HG03520 (cell line): ENCODE data around the gene SLC25A29.

Source experiments
- ATAC-seq: cut with Tn5 transposase; IDR thresholded peaks from one replicate; pipeline ENCODE4 v1.9.1; 2021; ENCODE audit warnings: mild to moderate bottlenecking, moderate library complexity; ENCODE audit not compliant: unreplicated experiment

SLC25A29 gene

DNA sequence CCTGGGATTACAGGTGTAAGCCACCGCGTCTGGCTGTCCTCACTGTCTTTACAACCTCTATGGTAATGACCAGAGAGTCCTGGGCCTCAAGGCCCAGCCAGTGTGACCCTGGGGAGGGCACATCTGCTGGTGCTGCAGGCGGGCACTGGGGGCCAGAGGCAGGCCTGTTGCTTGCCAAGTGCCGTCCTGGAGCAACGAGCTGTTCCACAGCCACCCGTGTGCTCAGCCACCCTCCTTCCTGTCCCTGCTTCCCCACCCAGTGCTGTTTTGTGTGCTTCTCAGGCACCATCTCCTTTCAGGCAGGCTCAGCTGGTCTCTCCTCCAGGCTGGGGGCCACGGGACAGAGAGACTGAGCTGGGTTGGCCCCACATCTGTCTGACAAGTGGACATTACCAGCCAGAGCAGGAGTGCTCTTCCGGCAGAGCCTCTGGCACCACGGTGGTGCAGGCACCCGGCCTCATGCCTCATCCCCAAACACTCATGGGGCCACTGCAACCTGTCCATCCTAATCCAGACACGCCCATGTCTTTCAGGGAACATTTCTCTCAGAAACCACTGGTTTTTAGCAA lies 25.9 kb upstream of the SLC25A29 start:
- ATAC-seq = no peak

DNA sequence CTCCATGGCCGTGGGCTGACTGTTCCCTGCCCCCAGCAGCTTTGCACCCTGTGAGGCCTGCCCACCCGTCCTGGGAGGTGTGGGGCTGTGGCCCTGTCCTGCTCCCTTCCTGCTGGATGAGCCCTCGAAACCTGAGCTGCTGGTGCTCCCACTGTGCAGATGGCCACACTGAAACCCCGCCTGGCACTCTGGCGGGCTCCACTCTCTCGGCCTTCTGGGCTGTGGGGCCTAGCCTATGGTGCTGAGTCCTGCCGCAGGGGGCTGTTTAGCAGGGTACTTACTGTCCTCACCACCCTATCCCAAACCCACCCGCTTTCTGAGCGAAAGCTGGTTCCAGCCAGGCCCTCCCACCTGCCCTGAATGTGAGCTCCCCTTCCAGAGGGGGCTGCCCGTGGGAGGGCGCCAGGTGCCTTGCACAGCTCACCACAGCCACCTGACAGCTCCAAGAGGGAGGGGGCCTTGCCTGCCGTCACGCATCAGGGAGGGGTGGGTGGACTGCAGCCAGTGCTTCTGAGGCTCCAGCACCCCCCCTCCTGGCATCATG lies 24.2 kb upstream of the SLC25A29 start:
- ATAC-seq = no peak

DNA sequence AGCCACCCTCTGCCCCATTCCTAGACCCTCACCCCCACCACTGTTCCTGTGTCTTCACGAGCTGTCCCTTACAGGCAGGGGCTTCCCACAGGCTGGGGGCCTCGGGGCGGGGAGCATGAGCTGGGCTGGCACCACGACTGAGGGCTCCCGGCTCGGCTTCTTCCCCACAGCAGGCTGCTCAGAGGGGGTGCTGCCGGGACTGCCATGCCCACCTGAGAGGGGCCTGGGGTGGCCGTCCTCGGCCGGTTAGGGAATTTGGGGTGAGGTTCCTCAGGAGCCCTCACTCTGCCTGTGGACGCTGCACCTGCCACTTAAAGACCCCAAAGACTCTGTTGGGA lies 23.7 kb upstream of the SLC25A29 start:
- ATAC-seq = no peak

DNA sequence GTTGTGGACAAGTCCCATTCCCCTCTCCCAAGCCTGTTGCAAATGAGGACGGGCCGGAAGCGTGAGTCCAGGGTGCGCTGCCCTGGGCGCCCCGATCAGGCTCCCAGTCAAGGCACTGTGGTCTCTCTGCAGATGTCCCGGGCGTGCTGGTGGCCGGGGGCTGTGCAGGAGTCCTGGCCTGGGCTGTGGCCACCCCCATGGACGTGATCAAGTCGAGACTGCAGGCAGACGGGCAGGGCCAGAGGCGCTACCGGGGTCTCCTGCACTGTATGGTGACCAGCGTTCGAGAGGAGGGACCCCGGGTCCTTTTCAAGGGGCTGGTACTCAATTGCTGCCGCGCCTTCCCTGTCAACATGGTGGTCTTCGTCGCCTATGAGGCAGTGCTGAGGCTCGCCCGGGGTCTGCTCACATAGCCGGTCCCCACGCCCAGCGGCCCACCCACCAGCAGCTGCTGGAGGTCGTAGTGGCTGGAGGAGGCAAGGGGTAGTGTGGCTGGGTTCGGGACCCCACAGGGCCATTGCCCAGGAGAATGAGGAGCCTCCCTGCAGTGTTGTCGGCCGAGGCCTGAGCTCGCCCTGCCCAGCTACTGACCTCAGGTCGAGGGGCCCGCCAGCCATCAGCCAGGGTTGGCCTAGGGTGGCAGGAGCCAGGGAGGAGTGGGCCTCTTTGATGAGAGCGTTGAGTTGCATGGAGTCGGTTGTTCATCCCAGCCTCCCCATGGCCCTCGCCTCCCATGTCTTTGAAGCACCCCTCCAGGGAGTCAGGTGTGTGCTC lies 23.2 kb upstream of the SLC25A29 start:
- no peak for ATAC-seq

DNA sequence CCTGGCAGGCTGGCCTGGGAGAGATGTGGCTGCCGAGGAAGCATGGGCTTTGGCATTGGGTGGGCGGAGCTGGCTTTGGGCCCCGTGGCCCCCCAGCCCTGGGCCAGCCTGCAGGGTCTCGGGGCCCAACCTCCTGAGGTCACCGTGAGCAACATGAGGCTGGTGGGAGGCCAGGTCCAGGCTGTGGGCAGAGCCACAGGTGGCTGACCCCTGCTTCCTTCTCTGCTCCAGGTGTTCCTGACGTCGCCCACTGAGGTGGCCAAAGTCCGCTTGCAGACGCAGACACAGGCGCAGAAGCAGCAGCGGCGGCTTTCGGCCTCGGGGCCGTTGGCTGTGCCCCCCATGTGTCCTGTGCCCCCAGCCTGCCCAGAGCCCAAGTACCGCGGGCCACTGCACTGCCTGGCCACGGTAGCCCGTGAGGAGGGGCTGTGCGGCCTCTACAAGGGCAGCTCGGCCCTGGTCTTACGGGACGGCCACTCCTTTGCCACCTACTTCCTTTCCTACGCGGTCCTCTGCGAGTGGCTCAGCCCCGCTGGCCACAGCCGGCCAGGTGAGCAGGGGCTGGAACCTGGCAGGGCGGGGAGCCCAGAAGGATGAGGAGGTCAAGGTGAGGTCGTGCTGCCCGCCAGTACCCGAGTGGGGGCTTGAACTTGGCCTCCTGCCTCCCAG lies 22.4 kb upstream of the SLC25A29 start:
- no peak for ATAC-seq

DNA sequence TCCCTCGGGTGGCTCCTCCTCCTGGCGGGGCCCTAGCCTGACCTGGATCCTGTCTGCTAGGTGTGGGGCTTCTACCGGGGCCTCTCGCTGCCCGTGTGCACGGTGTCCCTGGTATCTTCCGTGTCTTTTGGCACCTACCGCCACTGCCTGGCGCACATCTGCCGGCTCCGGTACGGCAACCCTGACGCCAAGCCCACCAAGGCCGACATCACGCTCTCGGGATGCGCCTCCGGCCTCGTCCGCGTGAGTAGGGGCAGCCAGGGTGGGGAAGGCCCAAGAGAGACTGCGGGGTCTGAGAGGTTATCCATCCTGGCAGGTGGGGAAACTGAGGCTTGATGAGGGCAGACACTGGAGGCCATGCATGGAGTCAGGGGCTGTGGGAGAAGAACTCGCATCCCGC lies 20.9 kb upstream of the SLC25A29 start:
- no peak for ATAC-seq

DNA sequence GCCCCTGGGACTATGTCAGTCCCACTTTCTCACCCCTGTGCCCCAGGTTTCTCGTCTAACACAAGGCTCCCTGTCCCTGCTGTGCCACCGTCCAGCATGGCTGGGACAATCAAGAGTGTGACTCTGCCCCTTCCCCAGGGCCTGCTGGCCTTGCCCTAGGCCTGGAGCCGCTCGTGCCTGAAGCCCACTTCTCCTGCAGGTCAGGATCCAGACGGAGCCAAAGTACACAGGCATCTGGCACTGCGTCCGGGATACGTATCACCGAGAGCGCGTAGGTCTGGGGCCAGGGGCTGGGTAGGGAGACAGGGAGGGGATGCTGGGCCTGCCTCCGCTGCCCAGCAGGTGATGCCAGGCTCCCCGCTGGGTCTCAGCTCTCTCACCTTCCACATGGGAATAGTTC lies 19.7 kb upstream of the SLC25A29 start:
- no peak for ATAC-seq

DNA sequence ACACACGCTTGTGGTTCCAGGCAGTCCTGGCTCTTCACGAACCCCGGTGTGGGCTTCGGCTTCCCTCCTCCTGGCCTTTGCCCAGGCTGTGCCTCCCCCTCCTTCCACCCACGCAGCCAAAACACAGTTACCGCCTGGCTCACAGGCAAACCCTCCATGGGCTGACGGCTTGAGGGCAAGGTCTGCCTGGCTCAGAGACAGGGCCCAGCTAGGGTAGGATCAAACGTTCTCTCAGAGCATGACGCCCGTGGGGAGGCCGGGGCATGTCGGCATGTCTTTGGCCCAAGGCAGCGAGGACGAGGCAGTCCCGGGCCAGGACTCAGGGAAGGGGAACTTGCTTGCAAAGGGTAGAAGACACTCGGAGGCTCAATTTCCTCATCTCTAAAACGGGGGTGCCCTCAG lies 19.0 kb upstream of the SLC25A29 start:
- no peak for ATAC-seq

DNA sequence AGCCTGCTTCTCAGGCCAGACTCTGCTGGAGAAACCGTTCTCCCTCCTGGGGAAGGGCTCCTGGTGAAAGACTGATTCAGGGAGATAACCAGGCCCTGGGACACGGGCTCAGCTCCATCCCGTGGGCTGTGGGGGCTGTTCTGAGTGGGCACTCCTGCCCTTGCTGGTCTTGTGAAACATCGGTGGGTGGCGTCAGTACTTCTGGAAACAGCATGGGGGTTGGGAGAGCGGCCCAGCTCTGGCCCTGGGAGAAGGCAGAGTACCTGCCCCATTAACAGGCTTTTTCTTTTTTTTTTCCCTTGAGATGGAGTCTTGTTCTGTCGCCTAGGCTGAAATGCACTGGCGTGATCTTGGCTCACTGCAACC lies 17.7 kb upstream of the SLC25A29 start:
- no peak for ATAC-seq

DNA sequence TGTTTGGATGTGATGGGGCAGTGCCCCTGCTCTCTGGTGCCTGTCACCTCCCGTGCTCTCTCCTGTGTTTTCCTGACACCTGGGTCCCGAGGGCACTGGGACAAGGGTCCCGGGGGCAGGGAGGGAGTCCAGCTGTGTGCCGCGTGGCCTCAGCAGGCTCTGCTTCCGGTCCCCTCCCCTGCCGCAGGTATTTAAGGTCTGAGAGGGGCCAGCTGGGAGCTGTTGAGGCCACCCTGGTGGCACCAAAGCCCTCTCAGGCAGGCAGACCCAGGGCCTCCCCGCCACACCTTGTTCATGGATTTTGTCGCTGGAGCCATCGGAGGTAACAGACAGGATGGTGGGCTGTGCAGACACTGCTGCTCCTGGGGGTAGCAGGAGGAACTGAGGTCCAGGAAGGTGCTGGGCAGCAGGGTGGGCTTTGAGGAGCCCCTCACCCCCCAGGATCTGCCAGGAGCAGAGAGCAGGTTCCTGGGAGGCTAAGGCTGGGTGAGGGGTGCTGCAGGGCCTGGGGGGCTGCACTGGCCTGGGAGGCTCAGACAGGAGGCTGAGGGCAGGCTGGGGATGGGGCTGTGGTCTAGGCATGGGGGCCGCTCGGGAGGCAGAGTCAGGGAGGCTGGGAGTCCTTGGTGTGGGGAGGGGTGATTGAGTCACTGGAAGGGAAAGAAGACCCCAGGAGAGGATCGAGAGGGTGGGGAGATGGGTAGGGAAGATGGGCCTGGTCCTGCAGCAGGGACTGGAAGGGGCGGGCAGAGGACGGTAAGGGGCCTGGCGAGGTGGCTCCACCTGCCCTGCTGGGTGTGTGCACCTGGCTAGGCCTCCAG lies 17.1 kb upstream of the SLC25A29 start, which contains the start of gene SLC25A47:
Gene SLC25A47, plus strand, starts transcription at position 219 of the 821 bp plus-strand sequence. Its CDS starts 76 bp downstream, at position 295.
- no peak for ATAC-seq

DNA sequence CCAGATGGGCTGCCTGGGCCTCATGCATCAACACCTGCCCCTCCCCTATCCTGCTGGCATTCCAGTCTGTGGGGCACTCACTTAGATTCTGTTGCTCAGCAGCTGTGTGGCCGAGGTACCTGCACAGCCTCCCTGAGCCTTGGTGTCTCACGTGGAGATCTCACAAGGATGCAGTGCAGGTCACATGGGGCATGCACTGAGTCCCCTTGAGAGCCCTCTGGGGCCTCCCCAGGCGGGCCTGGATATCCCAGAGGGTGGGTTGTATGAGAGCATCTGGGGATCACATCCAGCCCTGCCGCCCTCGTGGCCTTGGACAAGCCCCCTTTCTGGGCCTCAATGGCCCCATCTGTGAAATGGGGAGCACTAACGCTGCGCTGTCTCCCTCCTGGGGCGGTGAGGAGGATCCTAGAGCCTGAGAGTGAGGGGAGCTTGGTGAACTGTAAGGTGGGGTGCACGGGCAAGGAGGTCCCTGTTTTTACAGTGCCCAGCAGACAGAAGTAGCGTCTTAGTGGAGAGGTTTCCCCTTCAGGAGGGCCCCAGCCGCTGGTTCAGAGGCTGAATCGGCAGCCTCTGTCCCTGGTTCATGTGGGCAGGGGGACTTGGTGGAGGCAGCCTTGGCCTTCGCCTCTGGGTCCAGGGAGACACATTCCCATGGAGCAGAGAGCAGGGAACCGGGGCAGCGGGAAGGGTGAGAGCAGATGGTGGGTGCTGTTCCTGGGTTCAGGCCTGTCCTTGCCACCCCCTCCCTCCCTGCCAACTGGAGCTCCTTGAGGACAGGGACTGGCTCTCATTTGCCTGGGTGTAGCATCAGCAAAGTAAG lies 16.1 kb upstream of the SLC25A29 start:
- no peak for ATAC-seq

DNA sequence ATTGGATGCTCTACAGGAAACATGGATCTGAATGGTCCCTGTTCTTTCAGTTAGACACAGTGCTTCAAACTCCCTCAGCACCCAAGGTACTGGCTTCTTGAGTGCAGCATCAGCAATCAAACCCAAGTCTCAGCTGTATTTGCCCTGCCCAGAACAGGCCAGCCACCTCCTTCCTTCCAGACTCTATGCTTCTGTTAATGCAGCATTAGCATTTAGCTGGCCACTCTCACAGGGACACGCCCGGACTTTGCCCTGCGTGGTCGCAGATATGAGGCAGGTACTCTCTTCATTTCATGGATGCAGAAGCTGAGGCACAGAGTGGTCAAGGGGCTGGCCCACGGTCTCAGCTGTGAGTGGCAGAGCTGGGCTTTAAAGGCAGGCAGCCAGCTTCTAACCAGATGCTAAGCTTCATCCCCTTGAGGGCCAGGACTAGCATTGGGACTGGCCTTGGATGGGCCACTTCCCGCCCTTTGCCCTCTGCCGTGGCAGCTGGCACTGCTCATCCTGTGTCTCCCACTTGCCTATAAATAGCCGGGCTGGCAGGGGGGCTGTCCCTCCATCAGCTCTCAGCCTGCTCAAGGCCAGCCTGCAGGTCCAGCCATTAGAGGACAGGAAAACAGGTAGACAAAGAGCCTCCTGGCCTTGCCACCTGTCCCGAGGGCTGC lies 15.4 kb upstream of the SLC25A29 start:
- no peak for ATAC-seq

DNA sequence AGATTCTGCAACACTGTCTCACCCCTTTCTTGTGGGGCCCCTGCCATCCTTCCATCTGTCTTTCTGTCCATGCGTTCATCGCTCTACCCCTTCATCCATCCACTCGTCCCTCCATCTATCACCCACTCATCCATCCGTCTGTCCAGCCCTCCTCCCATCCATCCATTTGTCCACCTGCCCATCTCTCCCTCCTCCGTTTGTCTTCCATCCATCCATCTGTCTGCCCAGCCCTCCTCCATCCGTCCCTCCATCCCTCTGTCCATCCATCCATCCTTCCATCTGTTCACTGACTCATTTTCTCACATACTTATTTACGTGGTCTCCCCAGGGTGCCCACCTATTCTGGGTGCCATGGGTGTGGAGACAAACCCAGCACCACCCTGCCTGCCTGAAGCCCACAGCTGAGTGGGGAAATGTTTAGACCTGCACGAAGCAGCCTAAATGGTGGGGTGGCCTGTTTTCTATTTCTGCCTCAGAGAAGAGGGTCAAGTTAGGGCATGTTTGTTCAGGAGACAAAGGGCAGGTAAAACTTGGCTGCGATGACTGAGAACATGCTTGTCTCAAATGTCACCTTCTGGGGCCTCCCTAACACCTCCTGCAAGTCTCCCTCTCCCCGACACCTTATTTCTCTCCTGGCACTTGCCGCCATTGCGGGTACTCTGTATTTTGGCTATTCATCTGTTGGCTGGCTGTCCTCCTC lies 14.1 kb upstream of the SLC25A29 start:
- ATAC-seq = no peak

DNA sequence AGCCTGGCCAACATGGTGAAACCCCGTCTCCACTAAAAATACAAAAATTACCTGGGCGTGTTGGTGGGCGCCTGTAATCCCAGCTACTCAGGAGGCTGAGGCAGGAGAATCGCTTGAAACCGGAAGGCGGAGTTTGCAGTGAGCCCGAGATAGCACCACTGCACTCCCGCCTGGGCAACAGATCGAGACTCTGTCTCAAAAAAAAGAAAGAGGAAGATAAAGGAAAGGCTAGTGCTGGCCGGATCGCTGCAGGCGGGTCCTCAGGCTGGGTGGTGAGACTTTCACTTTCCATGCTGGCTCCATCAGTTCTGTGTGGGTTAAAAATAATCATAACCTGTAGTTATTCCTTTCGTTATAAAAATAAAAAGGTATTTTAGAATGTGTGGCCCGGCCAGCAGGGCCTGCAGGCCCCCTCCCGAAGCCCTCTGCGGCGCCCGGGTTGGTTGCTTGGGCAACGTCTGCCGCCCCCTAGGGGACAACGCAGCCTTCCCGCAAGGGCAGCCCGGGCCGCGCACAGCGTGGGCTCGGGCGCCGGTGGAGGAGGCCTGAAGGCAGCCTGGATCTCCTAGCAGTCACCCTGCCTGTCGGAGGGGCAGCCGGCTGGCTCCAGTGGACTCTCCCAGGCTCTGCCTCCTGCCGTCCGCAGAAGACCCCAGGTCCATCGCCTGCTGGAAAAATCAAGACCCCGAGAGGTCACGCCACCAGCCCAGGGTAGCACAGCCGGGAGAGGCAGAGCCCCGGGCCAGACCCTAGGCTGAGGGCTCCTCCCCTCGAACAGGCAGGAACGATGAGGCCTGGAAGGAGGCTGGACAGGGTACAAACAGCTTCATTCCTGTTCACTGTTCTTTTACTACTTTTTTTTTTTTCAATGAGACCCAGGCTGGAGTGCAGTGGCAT lies 11.9 kb upstream of the SLC25A29 start:
- ATAC-seq = peak; percentile 90

DNA sequence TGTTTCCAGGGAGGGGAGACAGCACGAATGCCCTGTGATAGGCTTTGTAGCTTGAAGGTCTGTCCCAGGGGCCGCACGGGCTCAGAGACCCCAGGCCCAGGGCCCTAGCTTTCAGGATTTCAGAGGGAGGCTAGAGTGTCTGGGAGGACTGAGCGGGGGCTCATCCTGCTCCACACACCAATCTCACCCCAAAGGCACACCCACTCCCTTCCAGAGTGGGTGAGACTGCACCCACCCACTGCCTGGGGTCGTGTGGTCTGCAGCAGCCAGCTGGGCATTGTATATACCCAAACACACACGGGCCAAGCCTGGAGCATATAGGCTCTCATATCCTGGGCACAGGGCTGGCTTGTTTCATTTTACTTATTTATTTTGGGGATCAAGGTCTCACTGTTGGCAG lies 11.1 kb upstream of the SLC25A29 start:
- no peak for ATAC-seq

DNA sequence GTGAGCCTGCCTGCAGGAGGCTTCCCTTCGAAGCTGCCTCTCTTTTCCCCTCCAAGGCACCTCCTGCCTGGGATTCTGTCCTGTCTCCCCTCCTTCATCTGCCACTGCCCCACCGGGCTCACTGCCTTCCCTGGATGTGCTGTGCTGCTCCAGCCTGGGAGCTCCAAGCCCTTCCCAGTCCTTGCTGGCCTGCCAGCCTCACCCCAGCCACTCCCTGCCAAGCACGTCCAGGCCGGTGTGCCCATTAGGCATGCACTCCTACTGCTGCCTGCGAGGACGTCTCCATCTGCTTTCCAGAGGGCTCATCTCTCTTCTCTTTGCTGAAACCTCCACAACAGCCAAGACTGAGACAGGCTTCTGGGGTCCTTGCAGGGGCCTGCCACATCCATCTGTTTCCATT lies 8.5 kb upstream of the SLC25A29 start:
- no peak for ATAC-seq

DNA sequence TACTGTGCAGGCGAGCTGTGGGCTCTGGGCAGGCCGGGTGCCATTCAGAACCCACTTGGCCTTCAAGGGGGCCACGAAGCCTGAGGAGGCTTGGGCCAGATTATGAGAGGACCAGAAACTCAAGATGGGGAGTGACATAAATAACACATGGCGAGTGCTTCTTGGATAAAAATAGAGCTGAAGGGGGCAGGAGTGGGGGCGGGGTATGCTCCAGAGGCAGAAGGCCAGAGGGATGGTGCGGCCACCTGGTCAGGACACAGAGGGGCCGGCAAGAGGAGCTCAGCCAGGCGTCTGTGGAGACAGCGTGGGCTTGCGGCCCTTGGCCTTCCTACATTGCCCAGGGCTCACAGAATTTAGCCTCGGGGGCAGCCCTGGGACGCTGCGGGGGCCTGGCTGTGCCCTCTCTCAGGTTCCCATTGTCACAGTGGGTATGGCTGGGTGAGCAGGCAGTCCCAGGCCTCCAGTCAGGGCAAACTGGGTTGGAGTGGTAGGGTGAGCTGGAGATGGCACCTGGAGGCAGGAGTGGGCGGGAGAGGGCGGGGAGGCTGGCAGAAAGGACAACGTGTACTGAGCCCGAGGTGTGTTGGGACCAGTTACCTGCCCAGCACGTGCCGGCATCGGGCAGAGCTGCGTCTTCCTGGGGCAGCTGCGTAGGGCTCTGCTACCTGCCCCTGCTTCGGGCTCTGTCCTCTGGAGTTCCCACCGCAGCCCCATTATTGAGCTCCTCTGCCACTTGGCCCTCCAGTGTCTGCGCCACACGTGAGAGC lies 7.4 kb upstream of the SLC25A29 start:
- ATAC-seq = no peak
